NCI-H1417 (cell line): ENCODE data around the gene ZNF484.
"Not testable (repeated sequence)": the region's sequence is repeated elsewhere in the genome, so short reads cannot be mapped to it uniquely, and the experiment has no call there.

Experiments
- DNase-seq, 3 experiments: peaks; one replicate each; lab custom pipeline; 2025; lab: John Stamatoyannopoulos, UW

The ZNF484 gene

DNA sequence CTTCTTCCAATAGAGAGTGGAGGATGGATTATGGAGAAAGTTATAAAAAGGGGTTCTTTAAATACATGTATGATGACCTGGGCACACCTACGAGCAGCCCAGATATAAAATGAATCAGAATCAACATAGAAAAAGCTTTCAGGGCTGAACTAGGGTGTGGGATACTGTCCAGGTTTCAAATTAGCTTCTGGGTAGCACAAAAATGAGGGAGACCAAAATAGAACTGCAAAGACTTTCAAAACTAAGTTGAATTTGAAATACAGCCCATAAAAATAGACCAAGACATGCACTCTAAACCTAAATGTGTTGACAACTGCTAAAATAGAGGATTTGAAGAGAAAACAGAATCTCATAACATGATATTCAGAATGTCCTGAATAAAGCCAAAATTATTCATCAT, 17.0 kb downstream of the ZNF484 start:
- no peak for DNase-seq

DNA sequence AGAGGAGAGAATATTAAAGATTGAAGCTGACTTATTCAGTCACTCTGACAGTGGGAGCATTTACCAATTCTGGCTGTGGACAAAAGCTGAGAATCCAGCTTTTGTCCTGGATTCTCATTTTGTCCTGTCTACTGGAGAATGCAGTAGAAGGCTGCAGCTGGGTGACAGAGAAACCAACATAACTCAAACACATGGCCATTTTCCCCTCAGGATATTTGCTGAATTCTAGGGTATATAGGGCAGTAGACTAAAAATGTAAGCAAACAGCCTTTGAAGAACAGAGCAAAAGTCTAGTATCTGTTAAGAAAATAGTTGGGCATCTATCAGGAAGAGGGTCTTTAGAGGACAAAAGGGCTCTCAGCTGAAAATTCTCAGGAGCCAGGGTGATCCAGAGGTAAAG, 20.6 kb downstream of the ZNF484 start:
- no peak for DNase-seq

DNA sequence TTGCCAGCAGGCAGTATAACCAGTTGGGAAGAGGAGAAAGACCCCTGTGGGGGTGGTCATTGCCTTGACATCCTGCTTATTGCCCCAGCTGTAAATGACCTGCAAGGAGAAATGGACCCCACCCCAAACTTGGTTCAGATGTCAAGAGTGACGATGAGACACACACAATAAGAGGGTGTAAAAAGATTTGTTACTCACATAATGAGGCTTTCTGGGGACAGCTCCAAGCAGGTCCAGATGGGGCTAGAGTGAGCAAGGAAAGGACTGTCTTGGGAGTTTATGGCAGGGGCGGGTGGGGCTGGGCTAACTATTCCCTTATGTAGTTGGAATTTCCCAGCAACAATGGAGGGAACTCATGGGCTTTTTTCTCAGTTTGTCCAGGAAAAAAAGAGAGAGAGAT, 24.1 kb downstream of the ZNF484 start:
- DNase-seq, result no peak

DNA sequence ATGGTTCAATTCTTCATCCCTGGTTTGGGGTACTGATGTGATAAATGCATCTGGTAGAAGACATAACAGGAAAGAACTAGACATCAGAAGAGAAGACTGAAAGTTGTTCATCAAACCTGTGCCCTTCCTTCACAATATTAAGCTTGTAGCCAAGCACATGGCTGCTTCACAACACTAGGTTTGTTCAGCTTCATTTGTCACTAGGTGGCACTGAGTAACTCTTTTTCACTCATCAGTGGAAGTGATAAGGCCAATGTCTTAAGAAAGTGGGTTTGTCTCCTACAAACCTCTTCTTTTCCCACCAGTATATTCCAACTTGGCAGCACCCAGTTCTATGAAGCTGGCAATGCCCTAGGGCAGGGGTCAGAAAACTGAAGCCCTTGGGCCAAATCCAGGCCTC, 26.9 kb downstream of the ZNF484 start:
- peak in 1 of 3 experiments; percentile 29 for DNase-seq

DNA sequence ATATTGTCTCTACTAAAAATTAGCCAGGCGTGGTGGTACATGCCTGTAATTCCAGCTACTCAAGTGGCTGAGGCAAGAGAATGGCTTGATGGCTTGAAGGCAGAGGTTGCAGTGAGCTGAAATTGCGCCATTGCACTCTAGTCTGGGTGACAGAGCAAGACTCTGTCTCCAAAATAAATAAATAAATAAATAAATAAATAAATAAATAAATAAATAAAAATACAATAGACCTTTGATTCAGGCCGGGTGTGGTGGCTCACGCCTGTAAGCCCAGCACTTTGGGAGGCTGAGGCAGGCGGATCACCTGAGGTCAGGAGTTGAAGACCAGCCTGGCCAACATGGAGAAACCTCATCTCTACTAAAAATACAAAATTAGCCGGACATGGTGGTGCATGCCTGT, 29.1 kb downstream of the ZNF484 start:
- not testable (repeated sequence) for DNase-seq

DNA sequence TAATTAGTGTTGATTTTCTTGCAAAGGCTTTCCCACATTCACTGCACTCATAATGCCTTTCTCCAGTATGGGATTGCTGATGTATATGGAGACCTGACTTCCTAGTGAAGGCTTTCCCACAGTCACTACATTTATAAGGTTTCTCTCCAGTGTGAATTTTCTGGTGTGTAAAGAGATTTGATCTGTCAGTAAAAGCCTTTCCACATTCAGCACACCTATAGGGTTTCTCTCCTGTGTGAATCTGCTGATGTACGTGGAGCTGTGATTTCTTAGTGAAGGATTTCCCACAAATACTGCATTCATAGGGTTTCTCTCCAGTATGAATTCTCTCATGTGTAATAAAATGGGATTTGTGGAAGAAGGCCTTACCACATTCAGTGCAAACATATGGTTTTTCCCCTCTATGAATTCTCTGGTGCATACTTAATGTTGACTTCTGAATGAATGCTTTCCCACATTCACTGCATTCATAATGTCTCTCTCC, 31.1 kb downstream of the ZNF484 start:
- DNase-seq, result no peak

DNA sequence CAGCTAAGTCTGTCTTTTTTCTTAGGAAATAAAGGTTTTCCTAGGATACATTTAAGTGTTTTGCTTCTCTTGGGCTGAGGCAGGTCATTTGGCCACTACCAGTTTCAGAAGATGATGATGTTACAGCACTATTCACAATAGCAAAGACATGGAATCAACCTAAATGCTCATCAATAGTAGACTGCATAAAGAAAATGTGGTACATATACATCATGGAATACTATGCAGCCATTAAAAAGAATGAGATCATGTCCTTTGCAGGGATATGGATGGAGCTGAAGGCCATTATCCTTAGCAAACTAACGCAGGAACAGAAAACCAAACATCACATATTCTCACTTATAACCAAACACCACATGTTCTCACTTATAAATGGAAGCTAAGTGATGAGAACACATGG, 39.4 kb downstream of the ZNF484 start:
- not testable (repeated sequence) for DNase-seq

DNA sequence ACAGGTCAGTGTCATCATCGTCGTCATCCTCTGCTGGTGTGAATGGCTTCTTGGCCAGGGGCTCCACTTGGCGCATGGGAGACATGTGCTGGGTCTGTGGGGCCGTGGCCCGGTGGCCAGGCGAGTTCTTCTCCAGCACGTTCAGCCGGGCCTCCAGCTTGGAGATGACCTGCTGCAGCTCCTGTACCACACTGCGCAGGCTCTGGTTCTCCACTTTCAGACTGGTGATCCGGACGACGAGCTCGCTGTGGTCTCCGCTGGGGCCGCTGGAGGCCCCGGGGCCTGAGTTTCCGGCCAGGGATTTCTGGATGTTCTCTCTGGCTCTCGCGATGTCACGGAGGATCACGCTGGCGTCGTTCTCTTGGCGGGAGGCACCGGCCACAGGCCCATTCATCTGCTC, 40.6 kb downstream of the ZNF484 start:
- no peak for DNase-seq

DNA sequence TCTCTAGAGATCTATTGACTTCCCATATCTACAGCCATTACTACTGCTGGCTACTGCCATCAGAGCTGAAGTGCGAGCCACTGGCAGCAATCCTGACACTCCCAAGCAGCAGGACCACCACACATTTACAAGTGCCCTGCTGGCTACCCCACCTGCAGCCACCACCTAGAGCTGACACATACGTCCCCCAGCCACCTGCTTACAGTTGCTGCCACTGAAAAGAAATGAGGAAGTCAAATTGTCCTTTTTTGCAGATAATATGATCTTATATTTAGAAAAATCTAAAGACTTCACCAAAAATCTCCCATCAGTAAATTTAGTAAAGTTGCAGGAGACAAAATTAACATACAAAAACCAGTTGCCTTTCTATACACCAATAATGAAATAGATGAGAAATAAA, 48.4 kb downstream of the ZNF484 start:
- no peak for DNase-seq

DNA sequence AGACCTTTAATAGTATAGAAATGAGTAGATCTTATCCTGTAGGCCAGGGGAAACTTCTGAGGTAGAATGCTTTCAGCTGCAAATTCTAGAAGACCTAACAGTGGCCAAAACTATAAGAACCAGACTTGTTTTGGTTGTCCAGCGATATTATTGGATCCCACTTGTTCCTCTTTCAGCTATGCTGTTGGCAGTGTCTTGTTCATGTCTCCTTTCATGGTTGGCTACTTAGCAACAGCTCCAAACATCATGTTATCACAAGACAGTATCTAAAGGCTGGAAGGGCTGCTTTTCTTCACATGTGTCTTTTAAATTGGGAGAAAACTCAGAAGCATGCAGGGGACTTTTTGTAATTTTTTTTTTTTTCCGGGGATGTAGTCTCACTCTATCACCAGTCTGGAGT, 52.8 kb downstream of the ZNF484 start:
- DNase-seq, result not testable (repeated sequence)

DNA sequence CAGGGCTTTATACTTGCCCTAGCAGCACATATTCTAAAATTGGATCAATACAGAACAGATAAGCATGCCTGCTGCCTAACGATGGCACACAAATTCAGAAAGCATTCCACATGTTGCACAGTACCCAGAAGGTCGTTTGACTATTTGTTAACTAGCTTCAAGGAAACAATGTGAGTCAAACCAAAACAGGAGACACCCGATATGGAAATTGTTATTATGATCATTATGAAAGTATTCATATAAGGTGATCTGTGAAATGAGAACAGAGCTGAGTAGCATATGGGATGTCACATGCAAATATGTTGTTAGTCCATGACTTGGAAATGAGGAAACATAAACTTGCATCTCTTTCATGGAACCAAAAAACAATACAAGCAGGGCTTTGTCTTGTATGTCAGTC, 56.9 kb downstream of the ZNF484 start:
- no peak for DNase-seq

DNA sequence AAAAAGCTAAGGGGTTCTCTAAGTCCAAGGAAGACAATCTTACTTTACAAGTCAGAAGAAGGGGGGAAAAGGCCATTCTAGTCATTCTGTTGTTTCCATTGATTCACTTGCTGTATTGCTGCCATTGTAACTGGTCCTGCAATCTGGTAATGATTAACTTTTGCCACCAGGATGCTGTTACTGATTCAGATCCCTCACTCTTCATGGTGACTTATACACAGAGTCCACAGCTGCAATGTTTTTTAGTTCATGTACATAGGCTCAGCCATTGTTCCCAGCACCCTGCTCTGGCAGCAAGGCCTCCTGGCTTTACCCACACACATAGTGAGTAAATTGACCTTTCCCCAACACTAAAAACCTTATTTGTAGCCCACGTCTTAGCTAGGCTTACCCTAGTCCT, 57.9 kb downstream of the ZNF484 start:
- not testable (repeated sequence) for DNase-seq

DNA sequence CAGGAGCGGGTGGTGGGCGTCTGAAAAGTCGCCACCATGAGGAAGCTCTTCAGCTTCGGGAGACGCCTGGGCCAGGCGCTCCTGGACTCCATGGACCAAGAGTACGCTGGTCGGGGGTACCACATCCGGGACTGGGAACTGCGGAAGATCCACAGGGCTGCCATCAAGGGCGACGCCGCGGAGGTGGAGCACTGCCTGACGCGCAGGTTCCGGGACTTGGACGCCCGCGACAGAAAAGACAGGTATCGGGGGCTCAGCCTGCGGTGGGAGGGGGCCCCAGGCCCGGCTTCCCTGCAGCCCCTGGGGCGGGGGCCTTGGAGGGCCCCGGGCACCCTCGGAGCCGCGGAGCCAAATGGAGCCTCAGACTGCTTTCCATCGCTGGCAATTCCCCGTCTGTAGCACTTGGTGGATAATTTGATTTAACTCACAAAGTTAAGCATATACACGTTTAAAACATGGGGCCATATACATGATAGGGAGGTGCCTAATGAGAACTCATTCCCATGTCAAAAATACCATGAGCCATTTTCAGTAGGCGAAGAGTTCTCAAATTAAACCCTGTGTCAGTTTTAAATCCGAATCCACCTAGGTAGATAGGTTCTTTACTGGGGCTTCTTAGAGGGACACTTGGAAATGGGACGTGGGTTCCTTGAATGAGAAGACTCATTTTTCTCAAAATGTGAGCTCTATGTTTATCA, 68.1 kb downstream of the ZNF484 start:
- peak in 2 of 3 experiments; percentile 41 to 52 for DNase-seq

DNA sequence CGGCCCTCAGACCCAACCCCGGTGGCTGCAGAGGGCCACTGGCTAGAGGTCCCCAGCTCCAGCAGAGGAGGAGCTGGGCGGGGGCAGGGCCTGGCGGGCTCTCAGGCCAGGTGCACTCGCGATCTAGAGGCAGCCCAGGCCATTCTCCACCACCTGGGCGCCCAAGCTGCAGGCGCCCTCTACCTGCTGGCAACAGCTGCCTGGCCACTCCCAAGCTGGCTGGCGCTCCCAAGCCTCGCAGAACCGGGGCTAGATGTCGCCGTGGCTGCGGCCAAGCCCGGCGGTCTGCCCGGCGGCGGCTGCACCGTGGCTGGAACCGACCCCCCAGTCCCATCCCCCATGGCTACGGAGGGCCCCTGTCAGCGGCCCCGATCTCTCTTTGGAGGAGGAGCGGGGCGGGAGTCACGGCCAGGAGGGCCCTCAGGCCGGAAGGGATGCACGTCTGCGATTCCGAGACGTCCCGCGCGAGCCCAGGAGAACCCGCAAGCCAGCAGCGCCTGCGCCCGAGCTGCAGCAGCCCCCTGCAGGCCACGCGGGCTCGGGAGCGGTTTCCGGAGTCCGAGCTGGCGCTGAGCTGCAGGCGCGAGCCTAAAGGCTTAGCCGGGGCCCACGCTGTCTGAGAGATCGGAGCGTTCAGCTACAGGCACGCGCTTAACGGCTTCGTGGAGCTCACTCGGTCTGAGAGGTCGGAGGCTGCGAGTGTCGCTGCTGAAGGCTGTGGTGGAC, 68.9 kb downstream of the ZNF484 start:
- DNase-seq, result peak; percentile 58 to 90 (median 87)

DNA sequence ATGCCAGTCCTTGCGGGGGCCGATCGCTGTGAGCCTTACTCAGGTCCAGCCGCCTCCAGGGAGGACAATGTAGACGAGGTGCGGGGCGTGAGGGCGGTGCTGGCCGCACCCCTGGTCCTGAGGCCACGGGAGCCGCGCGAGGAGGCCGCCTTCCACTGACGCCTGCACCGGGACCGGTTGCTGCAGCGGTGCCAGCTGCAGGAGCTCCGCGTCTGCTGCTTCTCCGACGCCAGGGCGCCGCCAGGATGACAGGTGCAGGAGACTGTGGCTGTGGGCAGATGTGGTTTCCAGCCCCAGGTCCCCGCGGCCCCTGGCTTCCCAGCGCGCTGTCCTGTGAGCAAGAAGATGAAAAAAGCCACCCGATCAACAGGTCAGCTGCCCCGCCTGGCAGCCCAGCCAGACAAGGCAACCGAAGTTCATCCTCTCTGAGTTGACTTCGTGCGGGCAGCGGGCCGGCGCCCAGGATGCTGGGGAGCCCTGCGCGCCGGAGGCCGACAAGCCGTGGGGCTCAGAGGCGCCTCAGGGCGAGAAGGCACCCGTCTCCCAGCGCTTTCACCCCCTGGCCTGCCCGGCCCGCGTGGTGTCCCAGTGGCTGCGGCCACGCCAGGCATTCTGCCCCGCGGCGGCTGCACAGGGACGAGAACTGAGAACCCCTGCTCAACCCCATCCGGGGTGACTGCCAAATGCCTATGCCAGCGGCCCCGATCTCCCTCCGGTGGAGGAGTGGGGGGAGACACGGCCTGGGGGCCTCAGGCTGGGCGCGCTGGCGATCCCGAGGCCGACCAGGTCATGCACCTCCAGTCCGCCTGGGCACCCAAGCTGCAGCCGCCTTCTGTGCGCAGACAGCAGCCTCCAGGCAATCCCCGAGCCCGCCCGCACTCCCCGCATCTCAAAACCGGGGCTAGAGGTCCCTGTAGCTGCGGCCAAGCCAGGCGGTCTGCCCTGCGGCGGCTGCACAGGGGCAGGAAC, 69.8 kb downstream of the ZNF484 start:
- peak; percentile 47 to 79 (median 73) for DNase-seq

DNA sequence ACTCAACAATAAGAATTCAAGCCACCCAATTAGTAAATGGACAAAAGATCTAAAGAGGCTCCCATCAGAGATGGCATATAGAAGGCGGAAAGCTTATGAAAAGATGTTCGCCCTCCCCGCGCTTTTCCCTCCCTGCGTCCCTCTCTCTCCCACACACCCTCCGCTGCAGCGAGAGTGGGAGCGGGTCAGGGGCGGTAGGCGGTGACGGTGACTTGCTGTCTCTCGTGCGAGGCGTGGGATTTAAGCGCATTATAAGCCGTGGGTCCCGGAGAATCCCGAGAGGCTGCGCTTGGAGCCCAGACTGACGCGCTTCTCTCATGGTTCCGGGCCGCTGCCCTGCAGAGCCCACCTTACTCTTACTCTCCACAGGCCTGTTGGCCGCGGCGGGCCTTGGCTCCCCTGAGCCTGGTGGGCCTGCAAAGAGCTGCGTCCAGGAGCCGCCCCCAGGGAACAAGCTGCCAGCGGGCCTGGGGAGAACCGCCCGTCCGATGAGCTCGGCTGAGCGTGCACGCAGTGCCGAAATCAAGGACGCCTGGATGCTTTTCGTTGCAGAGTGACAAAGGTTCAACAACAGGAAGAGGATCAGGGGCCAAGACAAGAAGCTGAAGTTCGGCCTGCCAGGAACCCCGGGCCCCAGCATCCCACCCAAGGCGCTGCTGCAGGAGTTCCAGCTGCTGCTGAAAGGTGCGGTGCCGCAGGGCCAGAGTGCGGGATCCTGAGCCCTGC, 70.6 kb downstream of the ZNF484 start:
- DNase-seq, result peak in 2 of 3 experiments; percentile 73

DNA sequence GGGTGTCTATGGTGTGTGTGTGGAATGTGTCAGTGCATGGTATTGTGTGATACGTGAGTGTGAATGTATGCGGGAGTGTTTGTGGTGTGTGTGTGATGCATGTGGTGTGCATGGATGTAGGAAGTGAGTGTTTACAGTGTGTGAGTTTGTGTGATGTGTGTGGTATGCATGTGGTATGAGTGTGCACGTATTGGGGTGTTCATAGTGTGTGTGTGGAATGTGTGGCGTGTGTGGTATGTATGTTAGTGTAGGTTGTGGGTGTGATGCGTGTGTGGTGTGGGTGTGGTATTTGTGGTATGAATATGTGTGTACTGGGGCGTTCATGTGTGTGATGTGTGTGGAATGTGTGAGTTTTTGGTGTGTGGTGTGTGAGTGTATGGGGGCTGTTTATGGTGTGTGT, 73.1 kb downstream of the ZNF484 start:
- DNase-seq, result no peak

DNA sequence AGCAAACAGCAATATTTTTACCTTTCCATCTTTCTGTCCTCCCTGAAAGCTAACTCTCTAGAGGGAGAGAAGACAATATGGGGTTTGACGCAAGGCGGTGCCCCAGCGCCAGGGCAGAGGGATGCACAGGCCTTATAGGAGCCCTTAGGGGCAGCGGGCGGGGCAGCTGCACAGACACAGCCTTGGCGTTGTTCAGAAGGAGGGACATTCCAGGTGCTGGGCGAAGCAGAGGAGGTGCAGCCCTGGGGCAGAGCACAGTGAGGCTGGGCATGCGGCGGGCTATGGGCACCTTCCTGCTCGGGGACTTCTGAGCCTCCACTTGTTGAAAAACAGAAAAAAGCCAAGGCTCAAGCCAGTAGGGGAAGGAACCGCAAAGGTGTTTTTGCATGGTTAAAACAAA, 79.5 kb downstream of the ZNF484 start:
- no peak for DNase-seq

DNA sequence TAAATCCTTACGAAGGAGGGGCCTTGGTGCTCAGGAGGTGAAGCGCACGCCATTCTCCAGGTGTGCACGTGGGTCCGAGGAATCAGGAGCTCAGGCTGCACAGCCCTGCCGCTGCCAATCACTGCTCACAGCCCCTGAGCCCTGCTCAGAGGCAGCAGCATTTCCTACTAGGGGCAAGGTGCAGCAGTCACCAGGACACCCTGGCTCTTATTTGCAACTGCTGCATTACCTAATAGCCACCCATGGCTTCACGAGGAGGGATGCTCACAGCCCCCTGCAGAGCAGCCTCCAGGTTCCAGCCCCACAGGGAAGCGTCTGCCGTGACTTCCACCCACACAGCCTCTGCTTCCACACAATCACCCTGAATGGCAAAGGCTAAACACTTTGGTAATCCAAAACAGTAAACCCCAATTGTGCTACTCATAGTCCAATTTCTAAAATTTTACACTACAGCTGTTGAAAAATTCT, 81.5 kb downstream of the ZNF484 start:
- DNase-seq, result peak in 2 of 3 experiments; percentile 19 to 52

DNA sequence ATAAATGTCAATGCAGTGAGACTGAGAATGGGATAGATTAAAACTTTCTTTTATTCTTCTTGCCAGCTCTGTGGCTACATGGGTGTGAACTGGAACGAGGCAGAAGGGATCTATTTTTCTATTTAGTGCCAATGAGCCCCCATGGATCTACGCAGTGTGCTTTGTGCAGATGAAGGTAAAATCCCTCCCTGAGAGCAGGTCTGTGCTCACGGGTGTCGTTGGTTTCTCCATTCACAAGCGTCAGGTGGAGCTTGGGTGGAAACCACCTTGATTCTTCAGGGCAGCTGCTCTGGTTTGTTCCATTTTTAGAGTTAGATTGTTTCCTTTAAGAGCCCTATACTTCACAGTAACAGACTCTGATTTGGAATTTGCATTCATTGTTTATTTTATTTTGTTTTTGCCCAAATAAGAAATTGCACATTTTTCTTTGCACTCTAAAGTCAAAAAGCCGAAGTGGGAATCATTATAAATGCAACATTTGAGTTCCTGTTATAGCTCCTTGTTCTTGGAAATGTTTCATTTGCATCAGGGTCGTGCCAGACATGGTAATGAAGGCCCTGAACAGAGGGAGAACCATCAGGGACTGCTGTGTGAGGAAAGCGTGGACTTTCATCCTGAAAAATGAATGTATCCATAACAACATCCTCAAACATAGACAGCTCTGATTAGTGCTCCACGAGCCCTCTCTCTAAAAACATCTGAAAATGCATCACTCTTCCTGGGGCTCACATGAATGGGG, 82.1 kb downstream of the ZNF484 start:
- DNase-seq, result no peak
